Liver (tissue), 9 donors: ENCODE results near the gene SPATS2. TPM values are rescaled to one million over a fixed set of nuclear protein-coding genes. Genes with fewer than 3 reads are reported as not detected.
A peak's percentile ranks its signal among the peaks of the same experiment; 100 is the strongest.

Source experiments
- DNase-seq: peaks from one replicate; pipeline ENCODE4 v3.0.0-alpha.2; 2017; ENCODE audit warnings: low spot score
- H3K27ac ChIP-seq, 2 donors: one replicate each; pipeline ENCODE4 v1.7.0; 2013; ENCODE audit warnings: inconsistent platforms in 2 of 2, low read length in 2 of 2, control low read depth in 1 of 2, low read depth in 1 of 2, mild to moderate bottlenecking in 1 of 2
- H3K27me3 ChIP-seq, 4 donors: one replicate each; pipeline versions ENCODE4 v1.6.1 to v1.7.0; 2013; ENCODE audit warnings: low read length in 3 of 4, inconsistent platforms in 1 of 4, mild to moderate bottlenecking in 1 of 4, moderate library complexity in 1 of 4; ENCODE audit not compliant: control insufficient read depth in 4 of 4, insufficient read depth in 4 of 4
- H3K36me3 ChIP-seq, 4 donors: one replicate each; pipeline versions ENCODE4 v1.6.1 to v1.7.0; 2013; ENCODE audit warnings: low read length in 3 of 4, mild to moderate bottlenecking in 3 of 4, low read depth in 1 of 4, moderate library complexity in 1 of 4; ENCODE audit not compliant: control insufficient read depth in 4 of 4, insufficient read depth in 3 of 4
- H3K4me1 ChIP-seq, 4 donors: one replicate each; pipeline versions ENCODE4 v1.6.1 to v1.7.0; 2013; ENCODE audit warnings: low read length in 3 of 4, mild to moderate bottlenecking in 3 of 4, moderate library complexity in 1 of 4; ENCODE audit not compliant: control insufficient read depth in 4 of 4, insufficient read depth in 4 of 4
- H3K4me3 ChIP-seq, 3 donors: one replicate each; pipeline versions ENCODE4 v1.6.1 to v1.7.0; 2013; ENCODE audit warnings: low read length in 3 of 3, control low read depth in 1 of 3, low read depth in 1 of 3, mild to moderate bottlenecking in 1 of 3
- H3K9ac ChIP-seq, 2 donors: one replicate each; pipeline ENCODE4 v1.7.0; 2013; ENCODE audit warnings: low read length in 2 of 2, mild to moderate bottlenecking in 2 of 2, moderate library complexity in 2 of 2, control low read depth in 1 of 2, low read depth in 1 of 2
- H3K9me3 ChIP-seq, 4 donors: one replicate each; pipeline versions ENCODE4 v1.6.1 to v1.7.0; 2013; ENCODE audit warnings: low read length in 3 of 4; ENCODE audit not compliant: control insufficient read depth in 4 of 4
- CTCF ChIP-seq: fragments of 150-350 bp; IDR thresholded peaks from 2 replicates; pipeline ENCODE4 v1.5.1; 2017; ENCODE audit warnings: improper control_type of control experiment, low read depth, low read length; ENCODE audit not compliant: missing input control
- GABPA ChIP-seq, 2 donors: IDR thresholded peaks in 1 of 2; conservative IDR thresholded peaks in 1 of 2; 2 replicates each; pipeline ENCODE4 v1.6.1; 2016; ENCODE audit warnings: antibody characterized with exemption in 2 of 2, mild to moderate bottlenecking in 1 of 2, moderate library complexity in 1 of 2
- HNF4A ChIP-seq, 2 donors: conservative IDR thresholded peaks; 2 replicates each; pipeline ENCODE4 v1.6.1; 2016; ENCODE audit warnings: antibody characterized with exemption in 2 of 2, mild to moderate bottlenecking in 2 of 2
- HNF4G ChIP-seq: IDR thresholded peaks from 2 replicates; pipeline ENCODE4 v1.6.1; 2016; ENCODE audit warnings: antibody characterized with exemption
- JUND ChIP-seq, 2 donors: IDR thresholded peaks; 2 replicates each; pipeline ENCODE4 v1.6.1; 2016; ENCODE audit warnings: antibody characterized with exemption in 2 of 2
- NR2F2 ChIP-seq: IDR thresholded peaks from 2 replicates; pipeline ENCODE4 v1.6.1; 2016; ENCODE audit warnings: antibody characterized with exemption
- RAD21 ChIP-seq, 2 donors: IDR thresholded peaks; 2 replicates each; pipeline ENCODE4 v1.6.1; 2016; ENCODE audit warnings: antibody characterized with exemption in 2 of 2, mild to moderate bottlenecking in 2 of 2
- REST ChIP-seq: IDR thresholded peaks from 2 replicates; pipeline ENCODE4 v1.6.1; 2016; ENCODE audit warnings: antibody characterized with exemption, mild to moderate bottlenecking
- SP1 ChIP-seq: IDR thresholded peaks from 2 replicates; pipeline ENCODE4 v1.6.1; 2018; ENCODE audit warnings: antibody characterized with exemption, mild to moderate bottlenecking
- YY1 ChIP-seq: IDR thresholded peaks from 2 replicates; pipeline ENCODE4 v1.6.1; 2016; ENCODE audit warnings: antibody characterized with exemption, mild to moderate bottlenecking
- ZBTB33 ChIP-seq: IDR thresholded peaks from 2 replicates; pipeline ENCODE4 v1.6.1; 2016; ENCODE audit warnings: antibody characterized with exemption
- WGBS: extraction: QIAGEN DNeasy Blood & Tissue Kit; methylation state at CpG from one replicate; pipeline ENCODE4 v1.1.7; 2013; 5-methylcytosine and 5-hydroxymethylcytosine counted together
- polyA plus RNA-seq, 2 donors: library from polyadenylated mRNA; stranded (reverse) in 1 of 2; unstranded in 1 of 2; fragments of 200-250 nt in 1 of 2; fragments of >200 nt in 1 of 2; fragmentation: Nextera tagmentation in 1 of 2; extraction: Ambion mirVana in 1 of 2; gene quantifications; one replicate each; pipeline versions ENCODE4 v1.2.1 to v1.2.3, GENCODE V29; 2013 to 2015
- total RNA-seq, 2 donors: library from RNA; depleted of rRNA; stranded (reverse); fragments of >200 nt; gene quantifications; one replicate each; pipeline ENCODE4 v1.2.3, GENCODE V29; 2014
- donor health status: healthy.
- donor health status: healthy.
- donor health status: healthy.
- donor health status: healthy.
- donor health status: healthy.

SPATS2 gene
- total and polyA plus RNA-seq, 4 donors, result 2.4 to 5.2 (median 4.5) TPM

- TF ChIP-seq HNF4A (conservative IDR thresholded peaks at IDR 0.05) (no peak), ZBTB33 (peak; percentile 99), GABPA (IDR thresholded peaks at IDR 0.05 in 1 of 2, conservative IDR thresholded peaks at IDR 0.05 in 1 of 2) (peak in 1 of 2 donors; percentile 66), REST (no peak), YY1 (peak; percentile 93), SP1 (peak; percentile 94), NR2F2 (no peak)
- peak; percentile 95 for DNase-seq
- 2% methylated on average over 65 of the region's 65 CpGs for WGBS
- no peaks in the 10 kb centered on the region for H3K36me3 ChIP-seq
- H3K4me1 ChIP-seq, result peaks cover 2 to 14% (median 10%) of the 10 kb centered on the region in 4 donors
- H3K27me3 ChIP-seq, result no peaks in the 10 kb centered on the region
- H3K4me3 ChIP-seq, result peak within 1 kb of the TSS; percentile 67 to 89 (median 70)
- H3K9ac ChIP-seq, result no peak within 1 kb of the TSS
- no peak within 1 kb of the TSS for H3K27ac ChIP-seq
- no peaks in the 10 kb centered on the region for H3K9me3 ChIP-seq
Observed at GRCh38 chr12:49322708-49323523, 44.3 kb upstream of the SPATS2 start, which contains the start of gene TROAP. TSS of gene TROAP (plus strand) at chr12:49323255. CDS start at chr12:49323609, 354 bp downstream.

- H3K4me3 ChIP-seq, result peak overlapping the region in 2 of 3 donors; percentile 54 to 70
- no peak for TF ChIP-seq GABPA (IDR thresholded peaks at IDR 0.05 in 1 of 2, conservative IDR thresholded peaks at IDR 0.05 in 1 of 2)
- TF ChIP-seq NR2F2, result no peak
- TF ChIP-seq JUND (IDR thresholded peaks at IDR 0.05), result no peak
- no peak for TF ChIP-seq SP1
- no peak for TF ChIP-seq CTCF
- TF ChIP-seq RAD21 (IDR thresholded peaks at IDR 0.05), result no peak
- no peak for TF ChIP-seq ZBTB33
- no peak for TF ChIP-seq HNF4G
- no peaks in the 10 kb centered on the region for H3K9me3 ChIP-seq
- 18% methylated on average over 19 of the region's 19 CpGs for WGBS
- H3K27ac ChIP-seq, result no peak overlapping the region
- DNase-seq, result no peak
- no peak overlapping the region for H3K9ac ChIP-seq
- peaks cover 2 to 14% (median 10%) of the 10 kb centered on the region in 4 donors for H3K4me1 ChIP-seq
- H3K36me3 ChIP-seq, result no peaks in the 10 kb centered on the region
- H3K27me3 ChIP-seq, result no peaks in the 10 kb centered on the region
Observed at GRCh38 chr12:49323524-49324097, 43.7 kb upstream of the SPATS2 start.
